K562 (cell line): ENCODE results near the gene TBC1D12. TPM values are rescaled to one million over a fixed set of nuclear protein-coding genes. Genes with fewer than 3 reads are reported as not detected.

Experiments
- ATAC-seq: fragments of 200-7000 bp; cut with Tn5 transposase; 3 replicates; pipeline ENCODE4 v1.9.1; 2020; ENCODE audit warnings: moderate library complexity
- BruUV-seq: library from RNA; stranded (reverse); fragments of 400-500 nt; replicated peaks from 2 replicates; lab custom pipeline; 2021; lab: Mats Ljungman, UMichigan
- CTCF ChIA-PET: fragments of 300-600 bp; formaldehyde crosslinking; extraction: SDS; loops from one replicate; lab custom pipeline; 2021; ENCODE audit warnings: low intra/inter-chr PET ratio; lab: Yijun Ruan, JAX
- POLR2A ChIA-PET: fragments of 300-600, 350-650 bp; sonication (Branson Sonifier 250); formaldehyde crosslinking; extraction: SDS; loops from one replicate; lab custom pipeline; 2021; ENCODE audit warnings: antibody characterized with exemption, inconsistent platforms; lab: Yijun Ruan, JAX
- DNase-seq, 4 experiments: peaks; one replicate each; pipeline versions ENCODE4 v3.0.0 to v3.0.0-alpha.2; 2011 to 2018; ENCODE audit warnings: low spot score in 3 of 4, mixed read lengths in 3 of 4; ENCODE audit errors: extremely low read depth in 1 of 4
- FAIRE-seq: peaks from 2 replicates; lab custom pipeline; 2011; peaks lifted over from hg19 to GRCh38; lab: Jason Lieb, UNC
- H2AFZ ChIP-seq: 2 replicates; pipeline ENCODE4 v1.6.0; 2011; ENCODE audit warnings: low read depth, low read length, control low read depth, inconsistent platforms
- H3K27ac ChIP-seq: fragments of 200-600 bp; 3 replicates; pipeline ENCODE4 v1.8.0; 2011; ENCODE audit warnings: low read depth, mild to moderate bottlenecking, control low read depth, inconsistent platforms, low read length, moderate library complexity, mixed read lengths; ENCODE audit errors: extremely low read depth
- H3K27me3 ChIP-seq, 2 experiments: fragments of 300-600 bp in 1 of 2; 2 replicates in 1 of 2; 3 replicates in 1 of 2; pipeline versions ENCODE4 v1.6.0 to v1.8.0; 2011; ENCODE audit warnings: inconsistent platforms in 2 of 2, low read length in 2 of 2, mild to moderate bottlenecking in 1 of 2, mixed read lengths in 1 of 2, moderate library complexity in 1 of 2; ENCODE audit not compliant: control insufficient read depth in 2 of 2, insufficient read depth in 2 of 2
- H3K36me3 ChIP-seq: fragments of 300-600 bp; 3 replicates; pipeline ENCODE4 v1.8.0; 2011; ENCODE audit warnings: mild to moderate bottlenecking, low read length, inconsistent platforms; ENCODE audit not compliant: control insufficient read depth, insufficient read depth
- H3K4me1 ChIP-seq, 2 experiments: fragments of 200-600 bp in 1 of 2; replicated peaks in 1 of 2; 2 replicates in 1 of 2; 3 replicates in 1 of 2; pipeline versions ENCODE4 v1.5.1 to v1.8.0; 2011; ENCODE audit warnings: inconsistent platforms in 2 of 2, low read length in 2 of 2, mild to moderate bottlenecking in 1 of 2, mixed read lengths in 1 of 2, moderate library complexity in 1 of 2; ENCODE audit not compliant: control insufficient read depth in 2 of 2, insufficient read depth in 2 of 2
- H3K4me2 ChIP-seq: 2 replicates; pipeline ENCODE4 v1.6.1; 2011; ENCODE audit warnings: low read length, control low read depth, inconsistent platforms, mixed read lengths; ENCODE audit not compliant: insufficient read depth
- H3K4me3 ChIP-seq: fragments of 200-600 bp; sonication (generic), shearing (Covaris generic); 2 replicates; pipeline ENCODE4 v1.5.1; 2016; ENCODE audit warnings: control low read depth, inconsistent platforms
- H3K79me2 ChIP-seq: fragments of 200-600 bp; 3 replicates; pipeline ENCODE4 v1.8.0; 2011; ENCODE audit warnings: low read length, inconsistent platforms; ENCODE audit not compliant: control insufficient read depth, insufficient read depth
- H3K9ac ChIP-seq, 2 experiments: 2 replicates each; pipeline versions ENCODE4 v1.6.0 to v1.6.1; 2011; ENCODE audit warnings: low read depth in 2 of 2, low read length in 2 of 2, control low read depth in 1 of 2, inconsistent platforms in 1 of 2, mild to moderate bottlenecking in 1 of 2, mixed read lengths in 1 of 2; ENCODE audit not compliant: insufficient read depth in 1 of 2
- H3K9me1 ChIP-seq: one replicate; pipeline ENCODE4 v1.6.0; 2011; ENCODE audit warnings: inconsistent platforms, mild to moderate bottlenecking, low read length, moderate library complexity; ENCODE audit not compliant: control insufficient read depth, insufficient read depth
- H3K9me3 ChIP-seq: replicated peaks from 2 replicates; pipeline ENCODE4 v1.5.1; 2011; ENCODE audit warnings: low read depth, low read length, inconsistent platforms; ENCODE audit not compliant: control insufficient read depth, insufficient read depth
- H4K20me1 ChIP-seq: replicated peaks from 2 replicates; pipeline ENCODE4 v1.6.1; 2011; ENCODE audit warnings: low read length, inconsistent platforms, mixed read lengths; ENCODE audit not compliant: control insufficient read depth, insufficient read depth
- ETS1 ChIP-seq: conservative IDR thresholded peaks from 2 replicates; pipeline ENCODE4 v1.6.1; 2011; ENCODE audit warnings: low read depth, mild to moderate bottlenecking, low read length; ENCODE audit not compliant: control insufficient read depth
- FOXP1 ChIP-seq: sonication (generic); formaldehyde crosslinking; IDR thresholded peaks from 2 replicates; pipeline ENCODE4 v1.8.0; 2022; ENCODE audit warnings: mild to moderate bottlenecking, missing genetic modification reagents
- LARP7 ChIP-seq: fragments of 450-650 bp; IDR thresholded peaks from 2 replicates; pipeline ENCODE4 v1.6.1; 2016
- MAFK ChIP-seq: IDR thresholded peaks from 2 replicates; pipeline ENCODE4 v1.6.1; 2011; ENCODE audit warnings: low read length, improper control_type of control experiment
- MAZ ChIP-seq, 2 experiments: fragments of 450-650 bp in 1 of 2; sonication (generic) in 1 of 2; formaldehyde crosslinking; IDR thresholded peaks in 1 of 2; conservative IDR thresholded peaks in 1 of 2; 2 replicates each; pipeline versions ENCODE4 v1.4.0 to v1.5.0; 2020; ENCODE audit warnings: mild to moderate bottlenecking in 1 of 2, missing genetic modification reagents in 1 of 2
- PML ChIP-seq: IDR thresholded peaks from 2 replicates; pipeline ENCODE4 v1.6.1; 2012; ENCODE audit warnings: low read length, inconsistent platforms
- TCFL5 ChIP-seq: fragments of 250-450 bp; sonication (Bioruptor Pico); conservative IDR thresholded peaks from 2 replicates; pipeline ENCODE4 v1.6.1; 2021; ENCODE audit warnings: mild to moderate bottlenecking, moderate library complexity, matching md5 sums
- TFAP4 ChIP-seq: sonication (generic); formaldehyde crosslinking; IDR thresholded peaks from 2 replicates; pipeline ENCODE4 v1.8.0; 2022; ENCODE audit warnings: missing genetic modification reagents, mild to moderate bottlenecking, moderate library complexity, borderline replicate concordance
- THRB ChIP-seq: fragments of 450-650 bp; formaldehyde crosslinking; conservative IDR thresholded peaks from 2 replicates; pipeline ENCODE4 v1.4.0; 2022; ENCODE audit warnings: mild to moderate bottlenecking, missing genetic modification characterization
- ZNF121 ChIP-seq: sonication (generic); formaldehyde crosslinking; conservative IDR thresholded peaks from 2 replicates; pipeline ENCODE4 v1.8.0; 2022; ENCODE audit warnings: missing genetic modification reagents
- ZNF133 ChIP-seq: fragments of 250-450 bp; sonication (Bioruptor Pico); IDR thresholded peaks from 2 replicates; pipeline ENCODE4 v1.4.0; 2020; ENCODE audit warnings: mild to moderate bottlenecking
- ZNF311 ChIP-seq: fragments of 250-450 bp; sonication (Bioruptor Pico); IDR thresholded peaks from 2 replicates; pipeline ENCODE4 v1.4.0; 2020; ENCODE audit warnings: mild to moderate bottlenecking, moderate library complexity
- in situ Hi-C: fragments of 300-500 bp; cut with MboI; formaldehyde crosslinking; loops from 4 replicates; pipeline ENCODE4 v1.15.0; 2018; ENCODE audit warnings: inconsistent platforms, mixed read lengths
- intact Hi-C: fragments of 100-400 bp; cut with micrococcal nuclease; formaldehyde crosslinking; loops from 2 replicates; pipeline ENCODE4 v1.14.2; 2022
- polyA plus RNA-seq, 8 experiments: library from polyadenylated mRNA; depleted of rRNA in 4 of 8; stranded (reverse) in 5 of 8; unstranded in 3 of 8; fragments of >200 nt; fragmentation: Nextera tagmentation in 2 of 8; fragmentation: Illumina TruSeq in 1 of 8; extraction: Ambion mirVana in 2 of 8; extraction: Trizol in 1 of 8; gene quantifications; 2 replicates each; pipeline versions ENCODE4 v1.2.1 to v1.2.3, GENCODE V29; 2011 to 2014; ENCODE audit warnings: inconsistent platforms in 1 of 8, missing spikeins in 1 of 8
- total RNA-seq, 7 experiments: library from RNA; depleted of rRNA in 6 of 7; stranded (reverse); fragments of >200 nt in 6 of 7; fragmentation: Illumina TruSeq in 2 of 7; extraction: Trizol in 2 of 7; gene quantifications; 2 replicates each; pipeline versions ENCODE4 v1.2.1 to v1.2.3, GENCODE V29; 2011 to 2021; ENCODE audit warnings: low replicate concordance in 1 of 7

Gene TBC1D12
- total and polyA plus RNA-seq, 9 of the 15 experiments (the other 6 are each of a cell fraction or from before 2014, with no cell fraction given): 2.1 to 6.7 (median 3.9) TPM

GRCh38 chr10:94439275-94439861 is 37.0 kb downstream of the TBC1D12 start (continued):
- TF ChIP-seq THRB (CRISPR knock-in tag) (no peak), ZNF133 (CRISPR knock-in tag) (no peak), PML (no peak), LARP7 (no peak), MAZ (CRISPR knock-in tag; conservative IDR thresholded peaks at IDR 0.05 in 1 of 2, IDR thresholded peaks at IDR 0.05 in 1 of 2) (no peak), TFAP4 (no peak), ZNF311 (no peak)

GRCh38 chr10:94440096-94440495 is 37.8 kb downstream of the TBC1D12 start:
- in situ Hi-C loops (no loop called here), intact Hi-C loops (loop anchor here (5.0 kb wide), 1 partner anchor 78 kb away; the partner anchor contains the start of gene NOC3L)
- Histone ChIP-seq H3K9me1 (no peaks in the 10 kb centered on the region), H3K4me1 (no peaks in the 10 kb centered on the region), H3K27ac (no peak overlapping the region), H3K9me3 (no peaks in the 10 kb centered on the region; the same call in 1 of the 2 replicates), H2AFZ (no peak overlapping the region), H3K36me3 (0 out of 3 replicates have a peak, but pooled peaks cover 4% of the 10 kb centered on the region), H3K9ac (no peak overlapping the region), H3K4me2 (no peak overlapping the region), H3K4me3 (no peak overlapping the region), H4K20me1 (no peaks in the 10 kb centered on the region), H3K27me3 (no peaks in the 10 kb centered on the region), H3K79me2 (no peaks in the 10 kb centered on the region; the same call in 1 of the 3 replicates)
- no TSS peak for BruUV-seq
- ChIA-PET POLR2A (no interaction called here), CTCF (no interaction called here)
- no peak for DNase-seq
- ATAC-seq: no peak
- TF ChIP-seq ZNF121 (CRISPR knock-in tag) (peak; percentile 59; the same call in 1 of the 2 replicates), MAFK (no peak), TCFL5 (CRISPR knock-in tag) (no peak), FOXP1 (CRISPR knock-in tag) (no peak), ETS1 (no peak)
- FAIRE-seq: no peak
